Measurements from ENCODE around the gene LRRC28. TPM values are rescaled to one million over a fixed set of nuclear protein-coding genes. Genes with fewer than 3 reads are reported as not detected.

The LRRC28 gene
- total RNA-seq, 1 experiment from 2014 or later: 21.4 TPM

DNA sequence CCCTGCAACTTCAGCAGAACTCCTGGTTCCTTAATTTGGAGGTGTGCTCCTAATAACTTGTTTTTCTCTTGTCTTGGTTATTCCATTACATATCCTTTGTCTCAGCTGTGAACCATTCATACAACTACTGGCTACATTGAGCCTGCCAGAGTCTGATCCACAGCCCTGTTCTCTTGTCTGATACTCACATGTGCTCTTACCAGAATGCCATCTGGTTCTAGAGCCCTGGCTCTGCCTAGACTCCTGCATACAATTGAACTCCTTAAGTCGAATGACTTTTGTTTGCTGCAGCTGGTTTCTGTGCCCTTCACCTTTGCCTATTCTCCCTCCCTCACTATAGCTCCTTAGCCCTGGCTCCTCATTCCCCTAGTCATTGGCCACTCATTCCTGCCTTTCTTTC lies 85.5 kb downstream of the LRRC28 start (continued):
- TF ChIP-seq, protein P1, sequence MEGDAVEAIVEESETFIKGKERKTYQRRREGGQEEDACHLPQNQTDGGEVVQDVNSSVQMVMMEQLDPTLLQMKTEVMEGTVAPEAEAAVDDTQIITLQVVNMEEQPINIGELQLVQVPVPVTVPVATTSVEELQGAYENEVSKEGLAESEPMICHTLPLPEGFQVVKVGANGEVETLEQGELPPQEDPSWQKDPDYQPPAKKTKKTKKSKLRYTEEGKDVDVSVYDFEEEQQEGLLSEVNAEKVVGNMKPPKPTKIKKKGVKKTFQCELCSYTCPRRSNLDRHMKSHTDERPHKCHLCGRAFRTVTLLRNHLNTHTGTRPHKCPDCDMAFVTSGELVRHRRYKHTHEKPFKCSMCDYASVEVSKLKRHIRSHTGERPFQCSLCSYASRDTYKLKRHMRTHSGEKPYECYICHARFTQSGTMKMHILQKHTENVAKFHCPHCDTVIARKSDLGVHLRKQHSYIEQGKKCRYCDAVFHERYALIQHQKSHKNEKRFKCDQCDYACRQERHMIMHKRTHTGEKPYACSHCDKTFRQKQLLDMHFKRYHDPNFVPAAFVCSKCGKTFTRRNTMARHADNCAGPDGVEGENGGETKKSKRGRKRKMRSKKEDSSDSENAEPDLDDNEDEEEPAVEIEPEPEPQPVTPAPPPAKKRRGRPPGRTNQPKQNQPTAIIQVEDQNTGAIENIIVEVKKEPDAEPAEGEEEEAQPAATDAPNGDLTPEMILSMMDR (IDR thresholded peaks at IDR 0.05 in 2 of 3, conservative IDR thresholded peaks at IDR 0.05 in 1 of 3; ENCODE audit: borderline replicate concordance in 1 of 3, insufficient read depth in 1 of 3, low read depth in 2 of 3, low read length in 2 of 3): no peak
- TF ChIP-seq, protein P2, sequence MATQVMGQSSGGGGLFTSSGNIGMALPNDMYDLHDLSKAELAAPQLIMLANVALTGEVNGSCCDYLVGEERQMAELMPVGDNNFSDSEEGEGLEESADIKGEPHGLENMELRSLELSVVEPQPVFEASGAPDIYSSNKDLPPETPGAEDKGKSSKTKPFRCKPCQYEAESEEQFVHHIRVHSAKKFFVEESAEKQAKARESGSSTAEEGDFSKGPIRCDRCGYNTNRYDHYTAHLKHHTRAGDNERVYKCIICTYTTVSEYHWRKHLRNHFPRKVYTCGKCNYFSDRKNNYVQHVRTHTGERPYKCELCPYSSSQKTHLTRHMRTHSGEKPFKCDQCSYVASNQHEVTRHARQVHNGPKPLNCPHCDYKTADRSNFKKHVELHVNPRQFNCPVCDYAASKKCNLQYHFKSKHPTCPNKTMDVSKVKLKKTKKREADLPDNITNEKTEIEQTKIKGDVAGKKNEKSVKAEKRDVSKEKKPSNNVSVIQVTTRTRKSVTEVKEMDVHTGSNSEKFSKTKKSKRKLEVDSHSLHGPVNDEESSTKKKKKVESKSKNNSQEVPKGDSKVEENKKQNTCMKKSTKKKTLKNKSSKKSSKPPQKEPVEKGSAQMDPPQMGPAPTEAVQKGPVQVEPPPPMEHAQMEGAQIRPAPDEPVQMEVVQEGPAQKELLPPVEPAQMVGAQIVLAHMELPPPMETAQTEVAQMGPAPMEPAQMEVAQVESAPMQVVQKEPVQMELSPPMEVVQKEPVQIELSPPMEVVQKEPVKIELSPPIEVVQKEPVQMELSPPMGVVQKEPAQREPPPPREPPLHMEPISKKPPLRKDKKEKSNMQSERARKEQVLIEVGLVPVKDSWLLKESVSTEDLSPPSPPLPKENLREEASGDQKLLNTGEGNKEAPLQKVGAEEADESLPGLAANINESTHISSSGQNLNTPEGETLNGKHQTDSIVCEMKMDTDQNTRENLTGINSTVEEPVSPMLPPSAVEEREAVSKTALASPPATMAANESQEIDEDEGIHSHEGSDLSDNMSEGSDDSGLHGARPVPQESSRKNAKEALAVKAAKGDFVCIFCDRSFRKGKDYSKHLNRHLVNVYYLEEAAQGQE (IDR thresholded peaks at IDR 0.05; ENCODE audit: low read depth): no peak
- TF ChIP-seq POLR2AphosphoS5 (IDR thresholded peaks at IDR 0.05; ENCODE audit: low read depth, low read length) (no peak), YY1 (IDR thresholded peaks at IDR 0.05; ENCODE audit: extremely low read depth, insufficient replicate concordance, low read depth, low read length) (no peak), SRF (IDR thresholded peaks at IDR 0.05; ENCODE audit: low read depth) (no peak)

DNA sequence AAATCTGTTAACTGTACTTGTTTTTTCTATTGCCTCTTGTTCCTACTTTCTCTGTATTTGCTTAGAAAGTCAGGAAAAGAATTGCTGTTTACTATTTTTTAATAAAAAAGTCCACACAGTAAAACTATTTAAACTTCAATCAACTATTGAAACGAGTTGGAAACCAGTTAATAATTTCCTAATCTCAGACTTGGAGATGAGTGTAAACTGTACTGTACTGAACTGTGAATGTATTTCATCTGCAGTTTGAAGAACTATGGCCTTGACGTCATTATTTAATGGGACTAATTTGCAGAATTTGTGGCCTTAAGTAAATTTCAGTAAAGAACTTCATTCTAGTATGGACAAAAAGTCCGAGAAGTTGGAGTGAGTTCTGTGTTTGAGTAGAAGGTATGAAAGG lies 89.1 kb downstream of the LRRC28 start:
- Histone ChIP-seq H3K9ac (ENCODE audit: low read length) (no peak overlapping the region), H3K36me3 (ENCODE audit: control insufficient read depth in 1 of 2, insufficient read depth in 2 of 2, low read length in 2 of 2) (no peaks in the 10 kb centered on the region), H3K9me2 (ENCODE audit: insufficient read depth) (no peaks in the 10 kb centered on the region), H4K20me1 (ENCODE audit: insufficient read depth) (no peaks in the 10 kb centered on the region), H3K4me2 (ENCODE audit: low read length) (no peak overlapping the region), H3K79me2 (ENCODE audit: insufficient read depth, low read length) (no peaks in the 10 kb centered on the region), H3K27me3 (ENCODE audit: insufficient read depth, low read length) (no peaks in the 10 kb centered on the region), H3K27ac (ENCODE audit: low read depth, low read length) (no peak overlapping the region), H3K9me3 (ENCODE audit: control insufficient read depth in 1 of 2, insufficient read depth in 1 of 2, low read depth in 1 of 2, low read length in 2 of 2) (no peaks in the 10 kb centered on the region), H3K4me3 (replicated peaks in 1 of 2; ENCODE audit: low read depth in 1 of 2, low read length in 2 of 2) (no peak overlapping the region), H2AFZ (ENCODE audit: low read depth, low read length, poor library complexity, severe bottlenecking) (no peak overlapping the region), H3K4me1 (ENCODE audit: control insufficient read depth in 1 of 2, insufficient read depth in 2 of 2, low read length in 2 of 2) (no peaks in the 10 kb centered on the region)
- DNase-seq (ENCODE audit: low read depth, low spot score) (no peak), ATAC-seq (no peak)
- ChIA-PET POLR2A (no interaction called here), RAD21 (ENCODE audit: low non-redundant PET in 1 of 2, low total read pairs in 2 of 2, uncharacterized antibody in 2 of 2, unreplicated experiment in 2 of 2) (interaction anchor here in 1 of 2 experiments (1.2 kb wide), 1 partner anchor 364 kb away, joined by 3 read pairs; no protein-coding TSS in a partner anchor), CTCF (no interaction called here)
- TF ChIP-seq, protein P3, sequence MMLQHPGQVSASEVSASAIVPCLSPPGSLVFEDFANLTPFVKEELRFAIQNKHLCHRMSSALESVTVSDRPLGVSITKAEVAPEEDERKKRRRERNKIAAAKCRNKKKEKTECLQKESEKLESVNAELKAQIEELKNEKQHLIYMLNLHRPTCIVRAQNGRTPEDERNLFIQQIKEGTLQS (IDR thresholded peaks at IDR 0.05): no peak
- TF ChIP-seq, protein P1 (IDR thresholded peaks at IDR 0.05 in 2 of 3, conservative IDR thresholded peaks at IDR 0.05 in 1 of 3; ENCODE audit: borderline replicate concordance in 1 of 3, insufficient read depth in 1 of 3, low read depth in 2 of 3, low read length in 2 of 3): no peak
- TF ChIP-seq ZNF274 (IDR thresholded peaks at IDR 0.05; ENCODE audit: low read depth, low read length) (no peak), CBX3 (IDR thresholded peaks at IDR 0.05; ENCODE audit: low read depth) (no peak), RAD21 (IDR thresholded peaks at IDR 0.05; ENCODE audit: low read depth) (no peak), EZH2phosphoT487 (IDR thresholded peaks at IDR 0.05; ENCODE audit: borderline replicate concordance) (no peak), FOSL1 (IDR thresholded peaks at IDR 0.05; ENCODE audit: low read depth) (no peak)
- BruUV-seq (replicated peaks): no TSS peak
- intact Hi-C loops (cut with micrococcal nuclease): no loop called here

Measured in HCT116 (cell line).